Endothelial cell of hepatic sinusoid (primary cell): Measurements from ENCODE around the gene PARD3B.

Experiments used
- in situ Hi-C: cut with HindIII; loops from 2 replicates; pipeline ENCODE4 v1.10.0; 2017; ENCODE audit warnings: low sequenced_read_pairs

The PARD3B gene

GRCh38 chr2:204586444-204587180, 41.3 kb downstream of the PARD3B start:
- in situ Hi-C loops: no loop called here

- in situ Hi-C loops: no loop called here
These were observed 44.8 kb downstream of the PARD3B start for GRCh38 chr2:204590063-204590462.

- in situ Hi-C loops: no loop called here
These were observed 46.0 kb downstream of the PARD3B start for GRCh38 chr2:204591225-204591624.

- in situ Hi-C loops: no loop called here
These were observed 58.8 kb downstream of the PARD3B start for GRCh38 chr2:204604061-204604460.

- in situ Hi-C loops: no loop called here
These were observed 63.1 kb downstream of the PARD3B start for GRCh38 chr2:204608237-204608939.

- in situ Hi-C loops: no loop called here
These were observed 65.8 kb downstream of the PARD3B start for GRCh38 chr2:204611017-204611631.

- in situ Hi-C loops: no loop called here
These were observed 66.5 kb downstream of the PARD3B start for GRCh38 chr2:204611764-204612163.

GRCh38 chr2:204613635-204614034, 68.4 kb downstream of the PARD3B start:
- in situ Hi-C loops: no loop called here

GRCh38 chr2:204615456-204615855, 70.2 kb downstream of the PARD3B start:
- in situ Hi-C loops: no loop called here

GRCh38 chr2:204625135-204625534, 79.9 kb downstream of the PARD3B start:
- in situ Hi-C loops: loop anchor here (5.0 kb wide), 1 partner anchor 67 kb away; no protein-coding TSS in a partner anchor

- in situ Hi-C loops: loop anchor here (5.0 kb wide), 1 partner anchor 63 kb away; no protein-coding TSS in a partner anchor
These were observed 83.8 kb downstream of the PARD3B start for GRCh38 chr2:204628926-204629712.

- in situ Hi-C loops: no loop called here
These were observed 87.1 kb downstream of the PARD3B start for GRCh38 chr2:204632410-204632809.

- in situ Hi-C loops: no loop called here
These were observed 89.3 kb downstream of the PARD3B start for GRCh38 chr2:204634564-204634963.

- in situ Hi-C loops: no loop called here
These were observed 90.2 kb downstream of the PARD3B start for GRCh38 chr2:204635478-204635877.

GRCh38 chr2:204638471-204639194, 93.4 kb downstream of the PARD3B start:
- in situ Hi-C loops: no loop called here

GRCh38 chr2:204643326-204643725, 98.1 kb downstream of the PARD3B start:
- in situ Hi-C loops: no loop called here

- in situ Hi-C loops: no loop called here
These were observed 99.9 kb downstream of the PARD3B start for GRCh38 chr2:204645018-204645773.

GRCh38 chr2:204647626-204648025, 102.4 kb downstream of the PARD3B start:
- in situ Hi-C loops: no loop called here

- in situ Hi-C loops: no loop called here
These were observed 105.3 kb downstream of the PARD3B start for GRCh38 chr2:204650611-204651010.

- in situ Hi-C loops: no loop called here
These were observed 106.8 kb downstream of the PARD3B start for GRCh38 chr2:204652063-204652462.
